ENCODE measurements around the gene PRLH. TPM values are rescaled to one million over a fixed set of nuclear protein-coding genes. Genes with fewer than 3 reads are reported as not detected.
A peak's percentile ranks its signal among the peaks of the same experiment; 100 is the strongest.

Gene PRLH
- total and polyA plus RNA-seq, 2 of the 13 experiments (the other 11 are each of a cell fraction or from before 2014, with no cell fraction given) = not detected

DNA sequence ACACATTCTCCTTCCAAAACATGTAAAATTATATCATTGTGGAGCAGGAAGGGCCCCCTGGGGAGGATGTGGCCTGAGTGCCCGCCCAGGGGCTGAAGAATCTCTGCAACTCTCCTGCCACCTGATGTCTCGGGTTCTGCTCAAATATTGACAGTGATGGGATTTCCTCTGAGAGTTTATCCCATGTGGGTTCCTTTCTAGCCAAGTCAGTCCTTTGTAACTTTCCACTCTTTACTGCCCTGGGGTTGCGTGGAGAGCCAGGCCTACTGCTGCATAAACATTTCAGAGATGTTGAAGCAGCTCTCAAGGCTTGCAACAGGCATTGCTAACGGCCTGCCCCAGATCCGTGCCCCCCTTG lies 28.1 kb downstream of the PRLH start (continued):
- TF ChIP-seq, protein P1, sequence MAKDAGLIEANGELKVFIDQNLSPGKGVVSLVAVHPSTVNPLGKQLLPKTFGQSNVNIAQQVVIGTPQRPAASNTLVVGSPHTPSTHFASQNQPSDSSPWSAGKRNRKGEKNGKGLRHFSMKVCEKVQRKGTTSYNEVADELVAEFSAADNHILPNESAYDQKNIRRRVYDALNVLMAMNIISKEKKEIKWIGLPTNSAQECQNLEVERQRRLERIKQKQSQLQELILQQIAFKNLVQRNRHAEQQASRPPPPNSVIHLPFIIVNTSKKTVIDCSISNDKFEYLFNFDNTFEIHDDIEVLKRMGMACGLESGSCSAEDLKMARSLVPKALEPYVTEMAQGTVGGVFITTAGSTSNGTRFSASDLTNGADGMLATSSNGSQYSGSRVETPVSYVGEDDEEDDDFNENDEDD (CRISPR knock-in tag; IDR thresholded peaks at IDR 0.05; ENCODE audit: borderline replicate concordance) = no peak
- TF ChIP-seq ZNF629 (CRISPR knock-in tag; conservative IDR thresholded peaks at IDR 0.05) = no peak
- TF ChIP-seq, protein P2, sequence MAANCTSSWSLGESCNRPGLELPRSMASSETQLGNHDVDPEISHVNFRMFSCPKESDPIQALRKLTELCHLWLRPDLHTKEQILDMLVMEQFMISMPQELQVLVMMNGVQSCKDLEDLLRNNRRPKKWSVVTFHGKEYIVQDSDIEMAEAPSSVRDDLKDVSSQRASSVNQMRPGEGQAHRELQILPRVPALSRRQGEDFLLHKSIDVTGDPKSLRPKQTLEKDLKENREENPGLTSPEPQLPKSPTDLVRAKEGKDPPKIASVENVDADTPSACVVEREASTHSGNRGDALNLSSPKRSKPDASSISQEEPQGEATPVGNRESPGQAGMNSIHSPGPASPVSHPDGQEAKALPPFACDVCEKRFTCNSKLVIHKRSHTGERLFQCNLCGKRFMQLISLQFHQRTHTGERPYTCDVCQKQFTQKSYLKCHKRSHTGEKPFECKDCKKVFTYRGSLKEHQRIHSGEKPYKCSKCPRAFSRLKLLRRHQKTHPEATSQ (CRISPR knock-in tag; IDR thresholded peaks at IDR 0.05; ENCODE audit: borderline replicate concordance) = 0 out of 2 replicates have a peak, but pooled peaks have one; percentile 17
- TF ChIP-seq, protein P3, sequence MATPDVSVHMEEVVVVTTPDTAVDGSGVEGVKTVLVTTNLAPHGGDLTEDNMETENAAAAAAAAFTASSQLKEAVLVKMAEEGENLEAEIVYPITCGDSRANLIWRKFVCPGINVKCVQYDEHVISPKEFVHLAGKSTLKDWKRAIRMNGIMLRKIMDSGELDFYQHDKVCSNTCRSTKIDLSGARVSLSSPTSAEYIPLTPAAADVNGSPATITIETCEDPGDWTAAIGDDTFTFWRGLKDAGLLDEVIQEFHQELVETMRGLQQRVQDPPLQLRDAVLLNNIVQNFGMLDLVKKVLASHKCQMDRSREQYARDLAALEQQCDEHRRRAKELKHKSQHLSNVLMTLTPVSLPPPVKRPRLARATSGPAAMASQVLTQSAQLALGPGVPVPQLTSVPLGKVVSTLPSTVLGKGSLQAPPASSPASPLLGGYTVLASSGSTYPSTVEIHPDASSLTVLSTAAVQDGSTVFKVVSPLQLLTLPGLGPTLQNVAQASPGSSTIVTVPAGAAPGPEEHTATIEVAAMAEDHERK (CRISPR knock-in tag; IDR thresholded peaks at IDR 0.05; ENCODE audit: low read depth) = no peak
- TF ChIP-seq, protein P4, sequence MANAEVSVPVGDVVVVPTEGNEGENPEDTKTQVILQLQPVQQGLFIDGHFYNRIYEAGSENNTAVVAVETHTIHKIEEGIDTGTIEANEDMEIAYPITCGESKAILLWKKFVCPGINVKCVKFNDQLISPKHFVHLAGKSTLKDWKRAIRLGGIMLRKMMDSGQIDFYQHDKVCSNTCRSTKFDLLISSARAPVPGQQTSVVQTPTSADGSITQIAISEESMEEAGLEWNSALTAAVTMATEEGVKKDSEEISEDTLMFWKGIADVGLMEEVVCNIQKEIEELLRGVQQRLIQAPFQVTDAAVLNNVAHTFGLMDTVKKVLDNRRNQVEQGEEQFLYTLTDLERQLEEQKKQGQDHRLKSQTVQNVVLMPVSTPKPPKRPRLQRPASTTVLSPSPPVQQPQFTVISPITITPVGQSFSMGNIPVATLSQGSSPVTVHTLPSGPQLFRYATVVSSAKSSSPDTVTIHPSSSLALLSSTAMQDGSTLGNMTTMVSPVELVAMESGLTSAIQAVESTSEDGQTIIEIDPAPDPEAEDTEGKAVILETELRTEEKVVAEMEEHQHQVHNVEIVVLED (CRISPR knock-in tag; IDR thresholded peaks at IDR 0.05; ENCODE audit: borderline replicate concordance) = no peak
- TF ChIP-seq, protein P5, sequence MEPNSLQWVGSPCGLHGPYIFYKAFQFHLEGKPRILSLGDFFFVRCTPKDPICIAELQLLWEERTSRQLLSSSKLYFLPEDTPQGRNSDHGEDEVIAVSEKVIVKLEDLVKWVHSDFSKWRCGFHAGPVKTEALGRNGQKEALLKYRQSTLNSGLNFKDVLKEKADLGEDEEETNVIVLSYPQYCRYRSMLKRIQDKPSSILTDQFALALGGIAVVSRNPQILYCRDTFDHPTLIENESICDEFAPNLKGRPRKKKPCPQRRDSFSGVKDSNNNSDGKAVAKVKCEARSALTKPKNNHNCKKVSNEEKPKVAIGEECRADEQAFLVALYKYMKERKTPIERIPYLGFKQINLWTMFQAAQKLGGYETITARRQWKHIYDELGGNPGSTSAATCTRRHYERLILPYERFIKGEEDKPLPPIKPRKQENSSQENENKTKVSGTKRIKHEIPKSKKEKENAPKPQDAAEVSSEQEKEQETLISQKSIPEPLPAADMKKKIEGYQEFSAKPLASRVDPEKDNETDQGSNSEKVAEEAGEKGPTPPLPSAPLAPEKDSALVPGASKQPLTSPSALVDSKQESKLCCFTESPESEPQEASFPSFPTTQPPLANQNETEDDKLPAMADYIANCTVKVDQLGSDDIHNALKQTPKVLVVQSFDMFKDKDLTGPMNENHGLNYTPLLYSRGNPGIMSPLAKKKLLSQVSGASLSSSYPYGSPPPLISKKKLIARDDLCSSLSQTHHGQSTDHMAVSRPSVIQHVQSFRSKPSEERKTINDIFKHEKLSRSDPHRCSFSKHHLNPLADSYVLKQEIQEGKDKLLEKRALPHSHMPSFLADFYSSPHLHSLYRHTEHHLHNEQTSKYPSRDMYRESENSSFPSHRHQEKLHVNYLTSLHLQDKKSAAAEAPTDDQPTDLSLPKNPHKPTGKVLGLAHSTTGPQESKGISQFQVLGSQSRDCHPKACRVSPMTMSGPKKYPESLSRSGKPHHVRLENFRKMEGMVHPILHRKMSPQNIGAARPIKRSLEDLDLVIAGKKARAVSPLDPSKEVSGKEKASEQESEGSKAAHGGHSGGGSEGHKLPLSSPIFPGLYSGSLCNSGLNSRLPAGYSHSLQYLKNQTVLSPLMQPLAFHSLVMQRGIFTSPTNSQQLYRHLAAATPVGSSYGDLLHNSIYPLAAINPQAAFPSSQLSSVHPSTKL (CRISPR knock-in tag; IDR thresholded peaks at IDR 0.05) = peak; percentile 83
- no peak for TF ChIP-seq HOXA9 (CRISPR knock-in tag; IDR thresholded peaks at IDR 0.05; ENCODE audit: borderline replicate concordance)
- peak; percentile 51 for TF ChIP-seq HNF4A (CRISPR knock-in tag; IDR thresholded peaks at IDR 0.05)
- 0 out of 2 replicates have a peak, but pooled peaks have one; percentile 25 for TF ChIP-seq HIVEP1 (CRISPR knock-in tag; IDR thresholded peaks at IDR 0.05)
- no peak for TF ChIP-seq GABPA (IDR thresholded peaks at IDR 0.05; ENCODE audit: low read depth, low read length)
- peak; percentile 35; the same call in 1 of the 2 replicates for TF ChIP-seq GABPA (CRISPR knock-in tag; IDR thresholded peaks at IDR 0.05; ENCODE audit: low read depth)
- peak; percentile 71; the same call in 1 of the 2 replicates for TF ChIP-seq SOX5 (CRISPR knock-in tag; IDR thresholded peaks at IDR 0.05; ENCODE audit: borderline replicate concordance)
- peak; percentile 85 for TF ChIP-seq TEAD3 (CRISPR knock-in tag; optimal IDR thresholded peaks at IDR 0.05; ENCODE audit: borderline replicate concordance)
- TF ChIP-seq, protein P6, sequence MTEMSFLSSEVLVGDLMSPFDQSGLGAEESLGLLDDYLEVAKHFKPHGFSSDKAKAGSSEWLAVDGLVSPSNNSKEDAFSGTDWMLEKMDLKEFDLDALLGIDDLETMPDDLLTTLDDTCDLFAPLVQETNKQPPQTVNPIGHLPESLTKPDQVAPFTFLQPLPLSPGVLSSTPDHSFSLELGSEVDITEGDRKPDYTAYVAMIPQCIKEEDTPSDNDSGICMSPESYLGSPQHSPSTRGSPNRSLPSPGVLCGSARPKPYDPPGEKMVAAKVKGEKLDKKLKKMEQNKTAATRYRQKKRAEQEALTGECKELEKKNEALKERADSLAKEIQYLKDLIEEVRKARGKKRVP (CRISPR knock-in tag; IDR thresholded peaks at IDR 0.05) = no peak; a peak in 1 of 4 replicates
- no peak for TF ChIP-seq NONO (IDR thresholded peaks at IDR 0.05)
- peak; percentile 55; the same call in 1 of the 2 replicates for TF ChIP-seq NONO (CRISPR knock-in tag; conservative IDR thresholded peaks at IDR 0.05)
- TF ChIP-seq MEF2D (CRISPR knock-in tag; IDR thresholded peaks at IDR 0.05) = peak; percentile 68; the same call in 1 of the 2 replicates
- peak; percentile 31; the same call in 1 of the 2 replicates for TF ChIP-seq ONECUT2 (CRISPR knock-in tag; IDR thresholded peaks at IDR 0.05)
- TF ChIP-seq FOXJ3 (CRISPR knock-in tag; IDR thresholded peaks at IDR 0.05; ENCODE audit: borderline replicate concordance) = peak; percentile 67; the same call in 1 of the 2 replicates
- no peak; the same call in 1 of the 2 replicates for TF ChIP-seq CEBPG (CRISPR knock-in tag; IDR thresholded peaks at IDR 0.05)
